BJ (cell line): Measurements from ENCODE around the gene ENPP4. TPM values are rescaled to one million over a fixed set of nuclear protein-coding genes. Genes with fewer than 3 reads are reported as not detected.
"Not testable (repeated sequence)": the region's sequence is repeated elsewhere in the genome, so short reads cannot be mapped to it uniquely, and the experiment has no call there.

ENCODE experiments used
- CTCF ChIA-PET: fragments of 350-600 bp; formaldehyde crosslinking; extraction: SDS; loops from one replicate; lab custom pipeline; 2021; ENCODE audit warnings: antibody characterized with exemption, inconsistent platforms; lab: Yijun Ruan, JAX
- POLR2A ChIA-PET: fragments of 300-600 bp; sonication (Branson Sonifier 250); formaldehyde crosslinking; extraction: SDS; loops from one replicate; lab custom pipeline; 2021; ENCODE audit warnings: antibody characterized with exemption; lab: Charles Lee
- DNase-seq: peaks from one replicate; pipeline ENCODE4 v3.0.0-alpha.2; 2011; ENCODE audit warnings: low read depth
- H3K27me3 ChIP-seq: 2 replicates; pipeline ENCODE4 v1.6.0; 2011; ENCODE audit warnings: low read length; ENCODE audit not compliant: control insufficient read depth, insufficient read depth
- H3K36me3 ChIP-seq: 2 replicates; pipeline ENCODE4 v1.5.1; 2011; ENCODE audit warnings: low read length; ENCODE audit not compliant: control insufficient read depth, insufficient read depth
- H3K4me3 ChIP-seq: 2 replicates; pipeline ENCODE4 v1.5.1; 2011; ENCODE audit warnings: low read depth, mild to moderate bottlenecking, control low read depth, low read length
- polyA plus RNA-seq: library from polyadenylated mRNA; depleted of rRNA; stranded (reverse); fragments of >200 nt; gene quantifications from 2 replicates; pipeline ENCODE4 v1.2.3, GENCODE V29; 2011
- TF ChIP-seq, protein P1 (sequence below): IDR thresholded peaks from 2 replicates; pipeline ENCODE4 v1.5.1; 2011; ENCODE audit warnings: low read depth, mild to moderate bottlenecking, control low read depth, inconsistent platforms, low read length, moderate library complexity; ENCODE audit not compliant: insufficient read depth

The ENPP4 gene
- polyA plus RNA-seq, 1 experiment, result 0.25 TPM

DNA sequence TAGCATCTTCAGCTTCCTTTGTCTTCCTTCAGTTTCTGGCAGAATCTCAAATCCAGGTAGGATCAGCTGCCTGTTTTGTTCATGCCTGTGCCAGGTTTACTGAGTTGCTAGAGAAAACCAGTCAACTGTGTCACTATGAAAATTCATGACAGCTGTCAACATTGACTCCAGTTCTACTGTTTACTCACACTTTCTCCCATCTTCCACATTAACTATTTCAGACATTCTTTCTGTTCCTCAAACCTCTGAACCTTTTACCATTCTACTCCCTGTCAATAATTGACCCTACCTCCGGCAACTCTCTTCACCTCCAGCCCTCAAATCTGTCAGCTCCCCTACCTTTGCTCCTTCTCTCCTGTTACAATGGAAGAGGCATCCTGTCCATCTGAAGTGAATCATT is 8.5 kb downstream of the ENPP4 start:
- TF ChIP-seq, protein P1, sequence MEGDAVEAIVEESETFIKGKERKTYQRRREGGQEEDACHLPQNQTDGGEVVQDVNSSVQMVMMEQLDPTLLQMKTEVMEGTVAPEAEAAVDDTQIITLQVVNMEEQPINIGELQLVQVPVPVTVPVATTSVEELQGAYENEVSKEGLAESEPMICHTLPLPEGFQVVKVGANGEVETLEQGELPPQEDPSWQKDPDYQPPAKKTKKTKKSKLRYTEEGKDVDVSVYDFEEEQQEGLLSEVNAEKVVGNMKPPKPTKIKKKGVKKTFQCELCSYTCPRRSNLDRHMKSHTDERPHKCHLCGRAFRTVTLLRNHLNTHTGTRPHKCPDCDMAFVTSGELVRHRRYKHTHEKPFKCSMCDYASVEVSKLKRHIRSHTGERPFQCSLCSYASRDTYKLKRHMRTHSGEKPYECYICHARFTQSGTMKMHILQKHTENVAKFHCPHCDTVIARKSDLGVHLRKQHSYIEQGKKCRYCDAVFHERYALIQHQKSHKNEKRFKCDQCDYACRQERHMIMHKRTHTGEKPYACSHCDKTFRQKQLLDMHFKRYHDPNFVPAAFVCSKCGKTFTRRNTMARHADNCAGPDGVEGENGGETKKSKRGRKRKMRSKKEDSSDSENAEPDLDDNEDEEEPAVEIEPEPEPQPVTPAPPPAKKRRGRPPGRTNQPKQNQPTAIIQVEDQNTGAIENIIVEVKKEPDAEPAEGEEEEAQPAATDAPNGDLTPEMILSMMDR, result no peak
- no peak for DNase-seq
- CTCF ChIA-PET, result interaction anchor here (0.9 kb wide), 1 partner anchor 188 kb away, joined by 4 read pairs; no protein-coding TSS in a partner anchor

DNA sequence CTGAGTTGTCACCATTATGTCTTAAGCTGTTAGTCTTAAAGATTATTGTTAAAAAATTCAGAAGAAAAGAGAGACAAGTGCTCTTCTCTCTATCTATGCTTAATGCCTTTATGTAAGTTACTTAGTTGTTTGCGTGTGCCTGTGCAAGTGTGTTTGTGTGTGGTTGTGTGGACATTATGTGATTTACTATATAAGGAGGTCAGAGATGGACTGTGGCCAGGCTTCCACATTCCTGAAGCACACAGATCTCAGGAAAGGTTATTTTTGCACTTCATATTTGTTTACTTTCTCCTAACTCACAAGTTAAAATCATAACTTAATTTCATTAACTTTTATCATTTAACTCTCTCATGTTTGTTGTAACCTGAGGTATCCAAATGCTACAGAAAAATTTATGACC is 14.5 kb downstream of the ENPP4 start:
- POLR2A ChIA-PET, result no interaction called here
- DNase-seq, result no peak

More for the DNA sequence above, 8.5 kb downstream of the ENPP4 start:
- POLR2A ChIA-PET, result no interaction called here
- Histone ChIP-seq H3K27me3 (no peaks in the 10 kb centered on the region), H3K36me3 (no peaks in the 10 kb centered on the region), H3K4me3 (no peak overlapping the region)

DNA sequence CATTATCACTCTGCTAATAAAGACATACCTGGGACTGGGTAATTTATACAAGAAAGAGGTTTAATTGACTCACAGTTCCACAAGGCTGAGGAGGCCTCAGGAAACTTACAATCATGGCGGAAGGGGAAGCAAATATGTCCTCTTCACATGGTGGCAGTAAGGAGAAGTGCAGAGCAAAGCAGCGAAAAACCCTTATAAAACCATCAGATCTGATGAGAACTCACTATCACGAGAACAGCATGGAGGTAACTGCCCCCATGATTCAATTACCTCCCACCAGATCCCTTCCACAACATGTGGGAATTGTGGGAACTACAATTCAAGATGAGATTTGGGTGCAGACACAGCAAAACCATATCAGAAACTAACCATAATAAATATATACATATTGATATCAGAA is 19.3 kb downstream of the ENPP4 start:
- H3K27me3 ChIP-seq, POLR2A ChIA-PET, H3K36me3 ChIP-seq, CTCF ChIA-PET, DNase-seq, H3K4me3 ChIP-seq: not testable (repeated sequence)

More for the DNA sequence above, 14.5 kb downstream of the ENPP4 start:
- Histone ChIP-seq H3K27me3 (no peaks in the 10 kb centered on the region), H3K36me3 (no peaks in the 10 kb centered on the region), H3K4me3 (no peak overlapping the region)
- TF ChIP-seq, protein P1, result no peak
- CTCF ChIA-PET, result no interaction called here

DNA sequence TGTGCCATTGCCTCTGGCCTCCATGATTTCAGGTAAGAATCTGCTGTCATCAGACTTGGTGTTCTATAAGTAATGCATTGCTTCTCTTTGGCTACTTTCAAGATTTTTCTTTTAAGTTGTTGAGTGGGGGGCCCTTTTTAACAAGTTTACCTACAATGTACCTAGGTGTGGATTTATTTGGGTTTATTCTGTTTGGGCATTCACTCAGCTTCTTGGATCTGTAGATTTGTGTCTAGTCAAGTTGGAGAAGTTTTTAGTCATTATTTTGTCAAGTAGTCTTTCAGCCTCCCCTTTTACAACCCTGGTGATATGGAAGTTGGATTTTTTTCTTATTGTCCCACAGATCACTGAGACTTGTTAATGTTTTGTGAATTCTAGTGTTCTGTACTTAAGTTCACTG is 26.9 kb downstream of the ENPP4 start:
- CTCF ChIA-PET, result interaction anchor here (0.6 to 0.7 kb wide), 2 partner anchors 170 to 243 kb away, joined by 3 read pairs; no protein-coding TSS in a partner anchor
- Histone ChIP-seq H3K4me3 (no peak overlapping the region), H3K27me3 (no peaks in the 10 kb centered on the region), H3K36me3 (no peaks in the 10 kb centered on the region)
- DNase-seq, result no peak
- TF ChIP-seq, protein P1, result no peak
- POLR2A ChIA-PET, result no interaction called here

DNA sequence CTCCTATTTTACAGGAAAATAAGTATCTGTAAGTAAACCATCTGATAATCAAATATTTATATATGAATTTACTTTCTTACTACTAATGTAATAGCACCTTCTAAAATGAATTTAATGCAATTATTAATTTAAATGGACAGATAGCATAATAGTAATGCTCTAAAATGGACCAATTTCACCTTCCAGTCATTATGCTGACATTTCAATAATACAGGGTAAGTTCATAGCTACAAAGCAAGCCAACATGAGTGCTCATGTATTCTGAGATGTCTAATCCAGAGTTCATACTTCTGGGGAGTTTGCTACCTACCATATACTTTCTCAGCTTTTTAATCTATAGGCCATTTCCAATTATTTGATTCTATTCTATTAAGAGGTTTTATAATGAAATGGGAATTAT is 29.4 kb downstream of the ENPP4 start:
- Histone ChIP-seq H3K27me3 (no peaks in the 10 kb centered on the region), H3K4me3 (no peak overlapping the region), H3K36me3 (no peaks in the 10 kb centered on the region)
- ChIA-PET CTCF (interaction anchor here (1.2 kb wide), 1 partner anchor 9 kb away, joined by 4 read pairs; no protein-coding TSS in a partner anchor), POLR2A (no interaction called here)
- no peak for DNase-seq
- TF ChIP-seq, protein P1, result no peak

DNA sequence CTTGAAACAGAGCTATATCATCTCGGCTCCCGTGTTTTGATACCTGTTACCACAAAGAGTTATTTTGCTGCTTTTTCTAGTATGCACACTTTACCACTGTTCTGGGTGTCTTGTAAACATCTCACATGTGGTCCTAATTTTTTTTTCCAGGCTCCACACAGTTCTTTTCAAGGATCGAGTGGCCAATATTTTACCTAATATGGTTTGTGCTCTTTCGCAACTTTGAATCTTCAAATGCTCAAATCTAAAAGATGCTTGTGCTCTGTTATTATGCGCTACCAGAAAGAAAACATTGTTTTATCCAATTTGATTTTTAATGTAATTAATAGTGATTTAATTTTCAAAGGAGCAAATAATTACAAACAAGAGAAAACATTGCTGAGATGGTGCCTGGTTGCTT is 30.3 kb downstream of the ENPP4 start:
- Histone ChIP-seq H3K27me3 (no peaks in the 10 kb centered on the region), H3K4me3 (no peak overlapping the region), H3K36me3 (no peaks in the 10 kb centered on the region)
- CTCF ChIA-PET, result interaction anchor here (1.2 kb wide), 1 partner anchor 10 kb away, joined by 4 read pairs; no protein-coding TSS in a partner anchor
- POLR2A ChIA-PET, result no interaction called here
- no peak for DNase-seq
- TF ChIP-seq, protein P1, result no peak
